ENCODE measurements around the gene PTPN9.

Gene PTPN9

GRCh38 chr15:75454471-75455378, 124.4 kb downstream of the PTPN9 start:
- TF ChIP-seq EZH2phosphoT487 (IDR thresholded peaks at IDR 0.05; ENCODE audit: low read depth) (no peak), CTCF (IDR thresholded peaks at IDR 0.05; ENCODE audit: low read depth, low read length) (no peak)
- Histone ChIP-seq H2AFZ (ENCODE audit: low read depth, low read length) (no peak overlapping the region), H3K36me3 (replicated peaks; ENCODE audit: low read depth, low read length) (no peaks in the 10 kb centered on the region), H3K9ac (ENCODE audit: low read length) (peak overlapping the region; percentile 86), H3K79me2 (ENCODE audit: low read length) (peaks cover 32% of the 10 kb centered on the region), H3K27ac (ENCODE audit: low read length) (peak overlapping the region; percentile 82), H3K9me3 (ENCODE audit: insufficient read depth, low read length) (no peaks in the 10 kb centered on the region), H3K4me1 (ENCODE audit: low read length) (peaks cover 11% of the 10 kb centered on the region), H3K4me3 (ENCODE audit: low read length) (peak overlapping the region; percentile 87), H3K27me3 (ENCODE audit: low read depth, low read length) (no peaks in the 10 kb centered on the region), H4K20me1 (ENCODE audit: insufficient read depth, low read length) (peaks cover 11% of the 10 kb centered on the region), H3K4me2 (ENCODE audit: low read length) (peak overlapping the region; percentile 62)

GRCh38 chr15:75453703-75454470, 125.2 kb downstream of the PTPN9 start:
- Histone ChIP-seq H3K36me3 (replicated peaks; ENCODE audit: low read depth, low read length) (no peaks in the 10 kb centered on the region), H3K9ac (ENCODE audit: low read length) (peak overlapping the region; percentile 98), H3K4me2 (ENCODE audit: low read length) (peak overlapping the region; percentile 92), H2AFZ (ENCODE audit: low read depth, low read length) (no peak overlapping the region), H3K9me3 (ENCODE audit: insufficient read depth, low read length) (no peaks in the 10 kb centered on the region), H3K4me1 (ENCODE audit: low read length) (peaks cover 17% of the 10 kb centered on the region), H4K20me1 (ENCODE audit: insufficient read depth, low read length) (peaks cover 19% of the 10 kb centered on the region), H3K27me3 (ENCODE audit: low read depth, low read length) (no peaks in the 10 kb centered on the region), H3K4me3 (ENCODE audit: low read length) (peak overlapping the region; percentile 90), H3K27ac (ENCODE audit: low read length) (peak overlapping the region; percentile 91), H3K79me2 (ENCODE audit: low read length) (peaks cover 40% of the 10 kb centered on the region)
- no peak for TF ChIP-seq CTCF (IDR thresholded peaks at IDR 0.05; ENCODE audit: low read depth, low read length)
- no peak for TF ChIP-seq EZH2phosphoT487 (IDR thresholded peaks at IDR 0.05; ENCODE audit: low read depth)

- Histone ChIP-seq H3K27me3 (ENCODE audit: low read depth, low read length) (no peaks in the 10 kb centered on the region), H3K79me2 (ENCODE audit: low read length) (peaks cover 48% of the 10 kb centered on the region), H3K4me1 (ENCODE audit: low read length) (peaks cover 17% of the 10 kb centered on the region), H3K4me3 (ENCODE audit: low read length) (peak overlapping the region; percentile 90), H3K27ac (ENCODE audit: low read length) (peak overlapping the region; percentile 91), H3K9ac (ENCODE audit: low read length) (peak overlapping the region; percentile 98), H3K4me2 (ENCODE audit: low read length) (peak overlapping the region; percentile 92), H3K9me3 (ENCODE audit: insufficient read depth, low read length) (no peaks in the 10 kb centered on the region), H3K36me3 (replicated peaks; ENCODE audit: low read depth, low read length) (no peaks in the 10 kb centered on the region), H2AFZ (ENCODE audit: low read depth, low read length) (no peak overlapping the region), H4K20me1 (ENCODE audit: insufficient read depth, low read length) (peaks cover 27% of the 10 kb centered on the region)
- TF ChIP-seq CTCF (IDR thresholded peaks at IDR 0.05; ENCODE audit: low read depth, low read length): peak; percentile 67
- TF ChIP-seq EZH2phosphoT487 (IDR thresholded peaks at IDR 0.05; ENCODE audit: low read depth): no peak
These were observed 126.0 kb downstream of the PTPN9 start for GRCh38 chr15:75452865-75453702.

Data from OCI-LY3 (cell line).